CD4-positive, alpha-beta T cell treated with Interleukin-17A for 1 hour (primary cell): ENCODE measurements around the gene P4HTM.

ENCODE experiments used
- DNase-seq: peaks from one replicate; pipeline ENCODE4 v3.0.0-alpha.2; 2020

P4HTM gene

GRCh38 chr3:48989796-48990635 lies at the start of gene P4HTM:
TSS of gene P4HTM (plus strand) at chr3:48990241. CDS start at chr3:48990257, 16 bp downstream.
- peak; percentile 73 for DNase-seq

GRCh38 chr3:48945432-48945831 lies 44.6 kb upstream of the P4HTM start:
- DNase-seq = no peak

GRCh38 chr3:48945891-48946549 lies 44.0 kb upstream of the P4HTM start:
- DNase-seq = no peak

- DNase-seq = no peak
Measured at GRCh38 chr3:48949376-48949717, 40.7 kb upstream of the P4HTM start.

- DNase-seq = no peak
Measured at GRCh38 chr3:48950051-48950450, 40.0 kb upstream of the P4HTM start.

GRCh38 chr3:48951764-48952163 lies 38.3 kb upstream of the P4HTM start:
- no peak for DNase-seq

- DNase-seq = peak; percentile 68
Measured at GRCh38 chr3:48952510-48953118, 37.4 kb upstream of the P4HTM start.

GRCh38 chr3:48957006-48957705 lies 32.9 kb upstream of the P4HTM start:
- DNase-seq = no peak

GRCh38 chr3:48960841-48961413 lies 29.1 kb upstream of the P4HTM start:
- no peak for DNase-seq

GRCh38 chr3:48962340-48962739 lies 27.7 kb upstream of the P4HTM start:
- DNase-seq = no peak

- DNase-seq = no peak
Measured at GRCh38 chr3:48962939-48963338, 27.1 kb upstream of the P4HTM start.

- no peak for DNase-seq
Measured at GRCh38 chr3:48963591-48963990, 26.4 kb upstream of the P4HTM start.

- DNase-seq = peak; percentile 2
Measured at GRCh38 chr3:48966367-48966766, 23.7 kb upstream of the P4HTM start.

- DNase-seq = no peak
Measured at GRCh38 chr3:48966876-48967361, 23.1 kb upstream of the P4HTM start.

GRCh38 chr3:48970586-48970985 lies 19.5 kb upstream of the P4HTM start:
- no peak for DNase-seq

- no peak for DNase-seq
Measured at GRCh38 chr3:48974076-48974864, 15.8 kb upstream of the P4HTM start.

GRCh38 chr3:48979451-48979850 lies 10.6 kb upstream of the P4HTM start:
- no peak for DNase-seq

- no peak for DNase-seq
Measured at GRCh38 chr3:48980295-48980694, 9.7 kb upstream of the P4HTM start.

- DNase-seq = no peak
Measured at GRCh38 chr3:48982016-48982415, 8.0 kb upstream of the P4HTM start.

GRCh38 chr3:48982686-48983085 lies 7.4 kb upstream of the P4HTM start:
- DNase-seq = no peak

GRCh38 chr3:48983096-48983495 lies 6.9 kb upstream of the P4HTM start:
- DNase-seq = no peak

- DNase-seq = no peak
Measured at GRCh38 chr3:48984663-48985062, 5.4 kb upstream of the P4HTM start.
